Tibial artery (tissue), 4 donors: ENCODE results near the gene GATAD2A.

ENCODE experiments used
- DNase-seq, 2 donors: peaks; one replicate each; pipeline ENCODE4 v3.0.0-alpha.2; 2019
- H3K27ac ChIP-seq, 2 donors: fragments of 200-600 bp; sonication (generic) in 1 of 2; 1 replicate in 1 of 2; 2 replicates in 1 of 2; pipeline ENCODE4 v1.5.1; 2018 to 2019; ENCODE audit warnings: mild to moderate bottlenecking in 1 of 2
- H3K27me3 ChIP-seq, 2 donors: fragments of 200-600 bp; sonication (generic) in 1 of 2; one replicate each; pipeline versions ENCODE4 v1.5.1 to v1.6.0; 2016 to 2019
- H3K36me3 ChIP-seq, 3 donors: fragments of 200-600 bp; sonication (generic) in 2 of 3; one replicate each; pipeline ENCODE4 v1.5.1; 2016 to 2019; ENCODE audit warnings: mild to moderate bottlenecking in 2 of 3
- H3K4me1 ChIP-seq, 4 donors: fragments of 200-600 bp; sonication (generic) in 2 of 4; 1 replicate in 3 of 4; 2 replicates in 1 of 4; pipeline ENCODE4 v1.5.1; 2016 to 2019
- H3K4me3 ChIP-seq, 2 donors: fragments of 200-600 bp; sonication (generic) in 1 of 2; 1 replicate in 1 of 2; 2 replicates in 1 of 2; pipeline ENCODE4 v1.5.1; 2018 to 2019; ENCODE audit warnings: mild to moderate bottlenecking in 2 of 2
- H3K9me3 ChIP-seq, 3 donors: fragments of 200-600 bp; sonication (generic) in 1 of 3; one replicate each; pipeline ENCODE4 v1.5.1; 2016 to 2019
- intact Hi-C: fragments of 100-400 bp; cut with DNase I; formaldehyde crosslinking; loops from one replicate; pipeline ENCODE4 v1.15.0; 2023; ENCODE audit warnings: low total_unique reads
- TF ChIP-seq, protein P1 (sequence below), 2 experiments: fragments of 200-600 bp in 1 of 2; fragments of 450-650 bp in 1 of 2; IDR thresholded peaks; one replicate each; pipeline ENCODE4 v1.5.1; 2017 to 2019; ENCODE audit warnings: antibody characterized with exemption in 2 of 2, mild to moderate bottlenecking in 1 of 2, moderate library complexity in 1 of 2

GATAD2A gene

DNA sequence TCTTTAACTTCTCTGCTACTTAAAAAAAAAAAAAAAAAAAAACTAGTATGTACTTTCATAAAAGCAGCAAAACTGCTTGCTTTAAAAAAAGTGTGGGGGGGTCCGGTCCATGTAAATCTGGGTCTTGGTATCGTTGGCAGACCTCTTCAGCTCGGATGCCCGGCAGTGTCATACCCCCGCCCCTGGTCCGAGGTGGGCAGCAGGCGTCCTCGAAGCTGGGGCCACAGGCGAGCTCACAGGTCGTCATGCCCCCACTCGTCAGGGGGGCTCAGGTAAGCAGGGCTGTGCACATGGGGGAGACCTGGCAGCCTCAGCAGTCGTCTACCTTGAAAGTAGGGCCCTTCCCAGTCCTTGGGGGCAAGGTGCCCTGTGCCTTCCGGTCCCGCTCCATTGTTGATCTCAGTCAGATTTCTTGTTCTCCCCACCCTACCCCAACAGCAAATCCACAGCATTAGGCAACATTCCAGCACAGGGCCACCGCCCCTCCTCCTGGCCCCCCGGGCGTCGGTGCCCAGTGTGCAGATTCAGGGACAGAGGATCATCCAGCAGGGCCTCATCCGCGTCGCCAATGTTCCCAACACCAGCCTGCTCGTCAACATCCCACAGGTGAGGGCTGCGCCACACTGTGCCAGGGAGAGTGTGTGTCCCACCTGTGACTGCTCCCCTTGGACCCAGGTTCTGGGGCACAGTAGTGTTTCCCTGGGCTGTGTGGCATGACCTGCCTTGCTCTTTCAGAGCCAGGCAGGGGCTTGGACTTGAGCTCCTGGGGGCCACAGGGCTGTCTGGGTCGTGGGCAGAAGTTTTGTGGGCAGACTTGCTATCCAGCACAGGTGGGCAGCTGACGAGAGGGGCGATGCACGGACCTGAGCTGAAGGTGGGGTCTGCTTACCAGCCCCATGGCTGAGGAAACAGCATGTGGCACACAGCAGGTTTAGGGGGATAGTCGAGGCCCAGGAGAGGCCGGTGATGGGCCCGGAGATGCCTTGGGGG lies 90.4 kb downstream of the GATAD2A start:
- TF ChIP-seq, protein P1, sequence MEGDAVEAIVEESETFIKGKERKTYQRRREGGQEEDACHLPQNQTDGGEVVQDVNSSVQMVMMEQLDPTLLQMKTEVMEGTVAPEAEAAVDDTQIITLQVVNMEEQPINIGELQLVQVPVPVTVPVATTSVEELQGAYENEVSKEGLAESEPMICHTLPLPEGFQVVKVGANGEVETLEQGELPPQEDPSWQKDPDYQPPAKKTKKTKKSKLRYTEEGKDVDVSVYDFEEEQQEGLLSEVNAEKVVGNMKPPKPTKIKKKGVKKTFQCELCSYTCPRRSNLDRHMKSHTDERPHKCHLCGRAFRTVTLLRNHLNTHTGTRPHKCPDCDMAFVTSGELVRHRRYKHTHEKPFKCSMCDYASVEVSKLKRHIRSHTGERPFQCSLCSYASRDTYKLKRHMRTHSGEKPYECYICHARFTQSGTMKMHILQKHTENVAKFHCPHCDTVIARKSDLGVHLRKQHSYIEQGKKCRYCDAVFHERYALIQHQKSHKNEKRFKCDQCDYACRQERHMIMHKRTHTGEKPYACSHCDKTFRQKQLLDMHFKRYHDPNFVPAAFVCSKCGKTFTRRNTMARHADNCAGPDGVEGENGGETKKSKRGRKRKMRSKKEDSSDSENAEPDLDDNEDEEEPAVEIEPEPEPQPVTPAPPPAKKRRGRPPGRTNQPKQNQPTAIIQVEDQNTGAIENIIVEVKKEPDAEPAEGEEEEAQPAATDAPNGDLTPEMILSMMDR (IDR thresholded peaks at IDR 0.05): no peak
- intact Hi-C loops: no loop called here
- no peaks in the 10 kb centered on the region for H3K9me3 ChIP-seq
- no peak for DNase-seq
- no peaks in the 10 kb centered on the region for H3K27me3 ChIP-seq
- H3K36me3 ChIP-seq: peaks cover 57 to 92% (median 78%) of the 10 kb centered on the region in 3 donors
- H3K4me3 ChIP-seq: no peak overlapping the region
- H3K4me1 ChIP-seq: no peaks in the 10 kb centered on the region
- no peak overlapping the region for H3K27ac ChIP-seq

GRCh38 chr19:19498255-19498991 lies 92.9 kb downstream of the GATAD2A start:
- no peaks in the 10 kb centered on the region for H3K9me3 ChIP-seq
- DNase-seq: no peak
- no peak overlapping the region for H3K27ac ChIP-seq
- no peaks in the 10 kb centered on the region for H3K4me1 ChIP-seq
- intact Hi-C loops: no loop called here
- TF ChIP-seq, protein P1 (IDR thresholded peaks at IDR 0.05): no peak
- peaks cover 69 to 96% (median 91%) of the 10 kb centered on the region in 3 donors for H3K36me3 ChIP-seq
- H3K27me3 ChIP-seq: no peaks in the 10 kb centered on the region
- H3K4me3 ChIP-seq: no peak overlapping the region

GRCh38 chr19:19499272-19499995 lies 94.0 kb downstream of the GATAD2A start:
- no peaks in the 10 kb centered on the region for H3K27me3 ChIP-seq
- H3K9me3 ChIP-seq: no peaks in the 10 kb centered on the region
- peaks cover 63 to 96% (median 82%) of the 10 kb centered on the region in 3 donors for H3K36me3 ChIP-seq
- DNase-seq: no peak
- H3K27ac ChIP-seq: no peak overlapping the region
- no peak overlapping the region for H3K4me3 ChIP-seq
- TF ChIP-seq, protein P1 (IDR thresholded peaks at IDR 0.05): no peak
- intact Hi-C loops: no loop called here
- no peaks in the 10 kb centered on the region for H3K4me1 ChIP-seq

- DNase-seq: no peak
- Histone ChIP-seq H3K4me3 (no peak overlapping the region), H3K4me1 (no peaks in the 10 kb centered on the region), H3K36me3 (peaks cover 67 to 100% (median 85%) of the 10 kb centered on the region in 3 donors), H3K9me3 (no peaks in the 10 kb centered on the region), H3K27ac (no peak overlapping the region), H3K27me3 (no peaks in the 10 kb centered on the region)
- intact Hi-C loops: no loop called here
- TF ChIP-seq, protein P1 (IDR thresholded peaks at IDR 0.05): no peak
Observed at GRCh38 chr19:19500975-19501644, 95.6 kb downstream of the GATAD2A start.

- intact Hi-C loops: no loop called here
- Histone ChIP-seq H3K9me3 (no peaks in the 10 kb centered on the region), H3K36me3 (peaks cover 64 to 93% (median 82%) of the 10 kb centered on the region in 3 donors), H3K27ac (no peak overlapping the region), H3K4me3 (no peak overlapping the region), H3K27me3 (no peaks in the 10 kb centered on the region), H3K4me1 (no peaks in the 10 kb centered on the region)
- DNase-seq: no peak
- TF ChIP-seq, protein P1 (IDR thresholded peaks at IDR 0.05): no peak
Observed at GRCh38 chr19:19501798-19502197, 96.3 kb downstream of the GATAD2A start.
